ENCODE results near the gene NOD2.

Gene NOD2

GRCh38 chr16:50694206-50694605 is 800 bp downstream of the NOD2 start:
- DNase-seq (ENCODE audit: low read depth), result no peak

- no peak for DNase-seq (ENCODE audit: low read depth)
These were observed 1.9 kb downstream of the NOD2 start for GRCh38 chr16:50695017-50696000.

GRCh38 chr16:50696126-50696525 is 2.7 kb downstream of the NOD2 start:
- DNase-seq (ENCODE audit: low read depth), result no peak

GRCh38 chr16:50696575-50697420 is 3.4 kb downstream of the NOD2 start:
- peak; percentile 21 for DNase-seq (ENCODE audit: low read depth)

GRCh38 chr16:50697421-50697715 is 4.0 kb downstream of the NOD2 start:
- no peak for DNase-seq (ENCODE audit: low read depth)

- no peak for DNase-seq (ENCODE audit: low read depth)
These were observed 4.7 kb downstream of the NOD2 start for GRCh38 chr16:50697881-50698767.

- DNase-seq (ENCODE audit: low read depth), result peak; percentile 40
These were observed 6.1 kb downstream of the NOD2 start for GRCh38 chr16:50699326-50700159.

- DNase-seq (ENCODE audit: low read depth), result peak; percentile 10
These were observed 9.3 kb downstream of the NOD2 start for GRCh38 chr16:50702725-50703124.

GRCh38 chr16:50704245-50704644 is 10.8 kb downstream of the NOD2 start:
- DNase-seq (ENCODE audit: low read depth), result no peak

- no peak for DNase-seq (ENCODE audit: low read depth)
These were observed 12.2 kb downstream of the NOD2 start for GRCh38 chr16:50705436-50706110.

GRCh38 chr16:50706250-50706649 is 12.8 kb downstream of the NOD2 start:
- DNase-seq (ENCODE audit: low read depth), result no peak

- DNase-seq (ENCODE audit: low read depth), result no peak
These were observed 15.1 kb downstream of the NOD2 start for GRCh38 chr16:50708373-50709060.

- no peak for DNase-seq (ENCODE audit: low read depth)
These were observed 15.8 kb downstream of the NOD2 start for GRCh38 chr16:50709061-50709684.

GRCh38 chr16:50709980-50710379 is 16.6 kb downstream of the NOD2 start:
- DNase-seq (ENCODE audit: low read depth), result no peak

- no peak for DNase-seq (ENCODE audit: low read depth)
These were observed 17.6 kb downstream of the NOD2 start for GRCh38 chr16:50711040-50711439.

GRCh38 chr16:50711862-50712559 is 18.6 kb downstream of the NOD2 start:
- no peak for DNase-seq (ENCODE audit: low read depth)

- peak; percentile 78 for DNase-seq (ENCODE audit: low read depth)
These were observed 19.1 kb downstream of the NOD2 start for GRCh38 chr16:50712560-50712898.

GRCh38 chr16:50712956-50713355 is 19.6 kb downstream of the NOD2 start:
- no peak for DNase-seq (ENCODE audit: low read depth)

GRCh38 chr16:50717091-50717490 is 23.7 kb downstream of the NOD2 start:
- no peak for DNase-seq (ENCODE audit: low read depth)

Measured in amniotic epithelial cell (primary cell).